Memory B cell (primary cell): ENCODE data around the gene METRN.
A peak's percentile ranks its signal among the peaks of the same experiment; 100 is the strongest.

Experiments used
- ATAC-seq: fragments of 150-1000 bp; cut with Tn5 transposase; 2 replicates; pipeline ENCODE4 v1.10.0; 2021; ENCODE audit warnings: low read depth, mild to moderate bottlenecking, moderate library complexity
- DNase-seq, 2 donors: peaks; one replicate each; pipeline ENCODE4 v3.0.0; 2022; ENCODE audit warnings: low spot score in 2 of 2
- H3K27ac Mint-ChIP-seq: one replicate; pipeline ENCODE4 v1.8.0; 2022; ENCODE audit warnings: mild to moderate bottlenecking, moderate library complexity, mixed read lengths
- H3K27me3 Mint-ChIP-seq: one replicate; pipeline ENCODE4 v1.8.0; 2022; ENCODE audit warnings: mixed read lengths
- H3K36me3 Mint-ChIP-seq: one replicate; pipeline ENCODE4 v1.8.0; 2022; ENCODE audit warnings: mild to moderate bottlenecking, mixed read lengths
- H3K4me1 Mint-ChIP-seq: one replicate; pipeline ENCODE4 v1.8.0; 2022; ENCODE audit warnings: mixed read lengths
- H3K4me3 Mint-ChIP-seq: one replicate; pipeline ENCODE4 v1.8.0; 2022; ENCODE audit warnings: mild to moderate bottlenecking, moderate library complexity, mixed read lengths
- H3K9me3 Mint-ChIP-seq: one replicate; pipeline ENCODE4 v1.8.0; 2022; ENCODE audit warnings: mixed read lengths

METRN gene

GRCh38 chr16:716768-717325 lies 1.9 kb downstream of the METRN start:
- ATAC-seq: no peak
- H3K27me3 Mint-ChIP-seq: peaks cover 4% of the 10 kb centered on the region
- peak overlapping the region; percentile 60 for H3K4me3 Mint-ChIP-seq
- no peaks in the 10 kb centered on the region for H3K9me3 Mint-ChIP-seq
- peaks cover 14% of the 10 kb centered on the region for H3K4me1 Mint-ChIP-seq
- no peaks in the 10 kb centered on the region for H3K36me3 Mint-ChIP-seq
- H3K27ac Mint-ChIP-seq: no peak overlapping the region
- no peak for DNase-seq

- peaks cover 16% of the 10 kb centered on the region for H3K4me1 Mint-ChIP-seq
- no peak overlapping the region for H3K4me3 Mint-ChIP-seq
- DNase-seq (no peak), ATAC-seq (no peak)
- H3K27me3 Mint-ChIP-seq: peaks cover 4% of the 10 kb centered on the region
- H3K27ac Mint-ChIP-seq: no peak overlapping the region
- H3K9me3 Mint-ChIP-seq: no peaks in the 10 kb centered on the region
- H3K36me3 Mint-ChIP-seq: no peaks in the 10 kb centered on the region
Measured at GRCh38 chr16:717450-718245, 2.7 kb downstream of the METRN start.

- Mint-ChIP-seq H3K36me3 (no peaks in the 10 kb centered on the region), H3K4me1 (peaks cover 18% of the 10 kb centered on the region), H3K4me3 (no peak overlapping the region), H3K27ac (no peak overlapping the region), H3K9me3 (no peaks in the 10 kb centered on the region), H3K27me3 (peaks cover 4% of the 10 kb centered on the region)
- ATAC-seq (no peak), DNase-seq (no peak)
Measured at GRCh38 chr16:718389-718788, 3.5 kb downstream of the METRN start.

- Mint-ChIP-seq H3K36me3 (no peaks in the 10 kb centered on the region), H3K4me1 (peaks cover 18% of the 10 kb centered on the region), H3K9me3 (no peaks in the 10 kb centered on the region), H3K27ac (no peak overlapping the region), H3K4me3 (peak overlapping the region; percentile 16), H3K27me3 (peaks cover 4% of the 10 kb centered on the region)
- no peak for ATAC-seq
- DNase-seq: no peak
Measured at GRCh38 chr16:718922-719321, 4.0 kb downstream of the METRN start.

GRCh38 chr16:719815-720446 lies 5.0 kb downstream of the METRN start:
- ATAC-seq (no peak), DNase-seq (no peak)
- peaks cover 2% of the 10 kb centered on the region for H3K27me3 Mint-ChIP-seq
- peak overlapping the region; percentile 43 for H3K27ac Mint-ChIP-seq
- peak overlapping the region; percentile 82 for H3K4me3 Mint-ChIP-seq
- no peaks in the 10 kb centered on the region for H3K36me3 Mint-ChIP-seq
- no peaks in the 10 kb centered on the region for H3K9me3 Mint-ChIP-seq
- peaks cover 16% of the 10 kb centered on the region for H3K4me1 Mint-ChIP-seq

GRCh38 chr16:720447-720989 lies 5.6 kb downstream of the METRN start:
- Mint-ChIP-seq H3K27me3 (peaks cover 2% of the 10 kb centered on the region), H3K36me3 (no peaks in the 10 kb centered on the region), H3K27ac (peak overlapping the region; percentile 43), H3K4me1 (peaks cover 16% of the 10 kb centered on the region), H3K9me3 (no peaks in the 10 kb centered on the region), H3K4me3 (peak overlapping the region; percentile 82)
- ATAC-seq (peak; percentile 4), DNase-seq (no peak)

- peaks cover 16% of the 10 kb centered on the region for H3K4me1 Mint-ChIP-seq
- H3K27me3 Mint-ChIP-seq: peaks cover 2% of the 10 kb centered on the region
- peak; percentile 87 for ATAC-seq
- peak; percentile 85 to 87 for DNase-seq
- H3K36me3 Mint-ChIP-seq: no peaks in the 10 kb centered on the region
- H3K4me3 Mint-ChIP-seq: peak within 1 kb of the TSS; percentile 82
- no peaks in the 10 kb centered on the region for H3K9me3 Mint-ChIP-seq
- peak within 1 kb of the TSS; percentile 81 for H3K27ac Mint-ChIP-seq
Measured at GRCh38 chr16:720990-721764, 6.3 kb downstream of the METRN start, which contains the start of gene ANTKMT. TSS of gene ANTKMT (plus strand) at chr16:721146. CDS start at chr16:721275, 129 bp downstream.

GRCh38 chr16:721765-722540 lies 7.0 kb downstream of the METRN start:
- H3K9me3 Mint-ChIP-seq: no peaks in the 10 kb centered on the region
- H3K4me1 Mint-ChIP-seq: peaks cover 13% of the 10 kb centered on the region
- H3K27me3 Mint-ChIP-seq: no peaks in the 10 kb centered on the region
- H3K4me3 Mint-ChIP-seq: peak overlapping the region; percentile 82
- peak overlapping the region; percentile 81 for H3K27ac Mint-ChIP-seq
- DNase-seq: no peak
- no peak for ATAC-seq
- no peaks in the 10 kb centered on the region for H3K36me3 Mint-ChIP-seq

GRCh38 chr16:722835-723633 lies 8.1 kb downstream of the METRN start:
- Mint-ChIP-seq H3K27ac (no peak overlapping the region), H3K36me3 (no peaks in the 10 kb centered on the region), H3K4me3 (peak overlapping the region; percentile 82)

GRCh38 chr16:723695-724094 lies 8.8 kb downstream of the METRN start:
- peaks cover 13% of the 10 kb centered on the region for H3K4me1 Mint-ChIP-seq
- H3K27ac Mint-ChIP-seq: no peak overlapping the region
- H3K9me3 Mint-ChIP-seq: no peaks in the 10 kb centered on the region
- H3K36me3 Mint-ChIP-seq: no peaks in the 10 kb centered on the region
- no peak overlapping the region for H3K4me3 Mint-ChIP-seq
- DNase-seq (no peak), ATAC-seq (no peak)
- no peaks in the 10 kb centered on the region for H3K27me3 Mint-ChIP-seq

More at GRCh38 chr16:722835-723633, 8.1 kb downstream of the METRN start:
- ATAC-seq: no peak
- Mint-ChIP-seq H3K4me1 (peaks cover 13% of the 10 kb centered on the region), H3K27me3 (no peaks in the 10 kb centered on the region), H3K9me3 (no peaks in the 10 kb centered on the region)
- no peak for DNase-seq

- Mint-ChIP-seq H3K27me3 (no peaks in the 10 kb centered on the region), H3K4me1 (peaks cover 8% of the 10 kb centered on the region), H3K9me3 (no peaks in the 10 kb centered on the region), H3K36me3 (no peaks in the 10 kb centered on the region), H3K27ac (no peak overlapping the region), H3K4me3 (no peak overlapping the region)
- DNase-seq (no peak), ATAC-seq (no peak)
Measured at GRCh38 chr16:724188-725040, 9.5 kb downstream of the METRN start.

GRCh38 chr16:725041-725376 lies 10.1 kb downstream of the METRN start:
- Mint-ChIP-seq H3K4me1 (peaks cover 8% of the 10 kb centered on the region), H3K27ac (no peak overlapping the region), H3K4me3 (no peak overlapping the region), H3K27me3 (no peaks in the 10 kb centered on the region), H3K36me3 (no peaks in the 10 kb centered on the region), H3K9me3 (no peaks in the 10 kb centered on the region)
- ATAC-seq (no peak), DNase-seq (no peak)
